ENCODE measurements around the gene CLPTM1. TPM values are rescaled to one million over a fixed set of nuclear protein-coding genes. Genes with fewer than 3 reads are reported as not detected.

Gene CLPTM1
- total RNA-seq, 1 experiment from 2014 or later: 44.9 TPM

GRCh38 chr19:44987148-44987675, 32.0 kb downstream of the CLPTM1 start:
- no peak overlapping the region for H3K4me2 ChIP-seq (ENCODE audit: low read length)
- H3K27ac ChIP-seq (ENCODE audit: low read length): no peak overlapping the region
- H3K4me1 ChIP-seq (ENCODE audit: insufficient read depth, low read length): no peaks in the 10 kb centered on the region
- intact Hi-C loops (cut with micrococcal nuclease): no loop called here
- no peaks in the 10 kb centered on the region for H3K9me2 ChIP-seq (replicated peaks; ENCODE audit: low read length)
- H3K9ac ChIP-seq (ENCODE audit: low read length): no peak overlapping the region
- no peak overlapping the region for H2AFZ ChIP-seq (ENCODE audit: low read length)
- TF ChIP-seq EZH2 (IDR thresholded peaks at IDR 0.05; ENCODE audit: low read length, unreplicated experiment) (no peak), EZH2phosphoT487 (IDR thresholded peaks at IDR 0.05; ENCODE audit: borderline replicate concordance, low read length) (no peak)
- TF ChIP-seq, protein P1, sequence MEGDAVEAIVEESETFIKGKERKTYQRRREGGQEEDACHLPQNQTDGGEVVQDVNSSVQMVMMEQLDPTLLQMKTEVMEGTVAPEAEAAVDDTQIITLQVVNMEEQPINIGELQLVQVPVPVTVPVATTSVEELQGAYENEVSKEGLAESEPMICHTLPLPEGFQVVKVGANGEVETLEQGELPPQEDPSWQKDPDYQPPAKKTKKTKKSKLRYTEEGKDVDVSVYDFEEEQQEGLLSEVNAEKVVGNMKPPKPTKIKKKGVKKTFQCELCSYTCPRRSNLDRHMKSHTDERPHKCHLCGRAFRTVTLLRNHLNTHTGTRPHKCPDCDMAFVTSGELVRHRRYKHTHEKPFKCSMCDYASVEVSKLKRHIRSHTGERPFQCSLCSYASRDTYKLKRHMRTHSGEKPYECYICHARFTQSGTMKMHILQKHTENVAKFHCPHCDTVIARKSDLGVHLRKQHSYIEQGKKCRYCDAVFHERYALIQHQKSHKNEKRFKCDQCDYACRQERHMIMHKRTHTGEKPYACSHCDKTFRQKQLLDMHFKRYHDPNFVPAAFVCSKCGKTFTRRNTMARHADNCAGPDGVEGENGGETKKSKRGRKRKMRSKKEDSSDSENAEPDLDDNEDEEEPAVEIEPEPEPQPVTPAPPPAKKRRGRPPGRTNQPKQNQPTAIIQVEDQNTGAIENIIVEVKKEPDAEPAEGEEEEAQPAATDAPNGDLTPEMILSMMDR (conservative IDR thresholded peaks at IDR 0.05; ENCODE audit: low read depth, low read length): no peak
- no peaks in the 10 kb centered on the region for H3K9me3 ChIP-seq (ENCODE audit: low read length)
- ATAC-seq (no peak), DNase-seq (no peak)
- H3K79me2 ChIP-seq (ENCODE audit: low read length): no peaks in the 10 kb centered on the region
- no peak overlapping the region for H3K4me3 ChIP-seq (ENCODE audit: low read length)
- H3K27me3 ChIP-seq (ENCODE audit: low read length): no peaks in the 10 kb centered on the region
- ChIA-PET POLR2A (ENCODE audit: unreplicated experiment) (no interaction called here), CTCF (no interaction called here)
- H4K20me1 ChIP-seq (ENCODE audit: low read length): no peaks in the 10 kb centered on the region
- peaks cover 7% of the 10 kb centered on the region; the same call in 1 of the 2 replicates for H3K36me3 ChIP-seq (ENCODE audit: low read depth, low read length)
- no peaks in the 10 kb centered on the region for H3F3A ChIP-seq (ENCODE audit: low read length, unreplicated experiment)
- BruUV-seq (replicated peaks): no TSS peak

GRCh38 chr19:44988273-44988672, 33.1 kb downstream of the CLPTM1 start:
- ATAC-seq: no peak
- H3K36me3 ChIP-seq (ENCODE audit: low read depth, low read length): peaks cover 7% of the 10 kb centered on the region; the same call in 1 of the 2 replicates
- H3K79me2 ChIP-seq (ENCODE audit: low read length): no peaks in the 10 kb centered on the region
- no peak overlapping the region for H3K4me2 ChIP-seq (ENCODE audit: low read length)
- no peak overlapping the region for H3K27ac ChIP-seq (ENCODE audit: low read length)
- ChIA-PET POLR2A (ENCODE audit: unreplicated experiment) (no interaction called here), CTCF (no interaction called here)
- H3K9me2 ChIP-seq (replicated peaks; ENCODE audit: low read length): no peaks in the 10 kb centered on the region
- no peaks in the 10 kb centered on the region for H3K9me3 ChIP-seq (ENCODE audit: low read length)
- no peaks in the 10 kb centered on the region for H3K4me1 ChIP-seq (ENCODE audit: insufficient read depth, low read length)
- no peak overlapping the region for H2AFZ ChIP-seq (ENCODE audit: low read length)
- no peak for DNase-seq
- intact Hi-C loops (cut with micrococcal nuclease): no loop called here
- no peaks in the 10 kb centered on the region for H3F3A ChIP-seq (ENCODE audit: low read length, unreplicated experiment)
- H3K4me3 ChIP-seq (ENCODE audit: low read length): no peak overlapping the region
- no TSS peak for BruUV-seq (replicated peaks)
- no peak for TF ChIP-seq EZH2phosphoT487 (IDR thresholded peaks at IDR 0.05; ENCODE audit: borderline replicate concordance, low read length)
- TF ChIP-seq, protein P1 (conservative IDR thresholded peaks at IDR 0.05; ENCODE audit: low read depth, low read length): no peak
- TF ChIP-seq EZH2 (IDR thresholded peaks at IDR 0.05; ENCODE audit: low read length, unreplicated experiment): no peak
- no peaks in the 10 kb centered on the region for H3K27me3 ChIP-seq (ENCODE audit: low read length)
- H3K9ac ChIP-seq (ENCODE audit: low read length): no peak overlapping the region
- no peaks in the 10 kb centered on the region for H4K20me1 ChIP-seq (ENCODE audit: low read length)

- no peaks in the 10 kb centered on the region for H3F3A ChIP-seq (ENCODE audit: low read length, unreplicated experiment)
- H3K27ac ChIP-seq (ENCODE audit: low read length): no peak overlapping the region
- intact Hi-C loops (cut with micrococcal nuclease): no loop called here
- POLR2A ChIA-PET (ENCODE audit: unreplicated experiment): no interaction called here
- peak; percentile 52 for DNase-seq
- H3K36me3 ChIP-seq (ENCODE audit: low read depth, low read length): peaks cover 7% of the 10 kb centered on the region; the same call in 1 of the 2 replicates
- no peaks in the 10 kb centered on the region for H4K20me1 ChIP-seq (ENCODE audit: low read length)
- no TSS peak for BruUV-seq (replicated peaks)
- ATAC-seq: no peak; the same call in 1 of the 2 replicates
- no peak overlapping the region for H2AFZ ChIP-seq (ENCODE audit: low read length)
- no peaks in the 10 kb centered on the region for H3K27me3 ChIP-seq (ENCODE audit: low read length)
- CTCF ChIA-PET: no interaction called here
- H3K79me2 ChIP-seq (ENCODE audit: low read length): no peaks in the 10 kb centered on the region
- no peaks in the 10 kb centered on the region for H3K9me3 ChIP-seq (ENCODE audit: low read length)
- H3K9ac ChIP-seq (ENCODE audit: low read length): no peak overlapping the region
- H3K4me3 ChIP-seq (ENCODE audit: low read length): no peak overlapping the region
- H3K4me2 ChIP-seq (ENCODE audit: low read length): no peak overlapping the region
- H3K9me2 ChIP-seq (replicated peaks; ENCODE audit: low read length): no peaks in the 10 kb centered on the region
- TF ChIP-seq EZH2 (IDR thresholded peaks at IDR 0.05; ENCODE audit: low read length, unreplicated experiment) (no peak), EZH2phosphoT487 (IDR thresholded peaks at IDR 0.05; ENCODE audit: borderline replicate concordance, low read length) (no peak)
- TF ChIP-seq, protein P1 (conservative IDR thresholded peaks at IDR 0.05; ENCODE audit: low read depth, low read length): peak; percentile 57
- H3K4me1 ChIP-seq (ENCODE audit: insufficient read depth, low read length): no peaks in the 10 kb centered on the region
Observed at GRCh38 chr19:44988896-44989556, 33.8 kb downstream of the CLPTM1 start.

Measured in PC-3 (cell line).